OCI-LY3 (cell line): ENCODE results near the gene TRMT11.

Source experiments
- H2AFZ ChIP-seq: fragments of 200-600, 300-600 bp; shearing (Covaris generic); 2 replicates; pipeline ENCODE4 v1.6.0; 2014; ENCODE audit warnings: antibody characterized with exemption, low read depth, low read length
- H3K27ac ChIP-seq: fragments of 200-600, 300-600 bp; sonication (generic); 2 replicates; pipeline ENCODE4 v1.5.1; 2014; ENCODE audit warnings: mild to moderate bottlenecking, low read length, moderate library complexity, mixed read lengths
- H3K27me3 ChIP-seq: fragments of 200-600, 300-600 bp; sonication (generic); 2 replicates; pipeline ENCODE4 v1.6.1; 2014; ENCODE audit warnings: low read depth, low read length, mixed read lengths
- H3K36me3 ChIP-seq: fragments of 200-600, 300-600 bp; sonication (generic); replicated peaks from 2 replicates; pipeline ENCODE3; 2014; ENCODE audit warnings: low read depth, low read length, mixed read lengths
- H3K4me1 ChIP-seq: fragments of 300-600, 200-600 bp; sonication (generic); 2 replicates; pipeline ENCODE4 v1.6.1; 2014; ENCODE audit warnings: low read length, mixed read lengths
- H3K4me2 ChIP-seq: fragments of 200-600, 300-600 bp; sonication (generic); 2 replicates; pipeline ENCODE4 v1.6.1; 2014; ENCODE audit warnings: low read length, mixed read lengths
- H3K4me3 ChIP-seq: fragments of 300-600, 200-600 bp; sonication (generic); 2 replicates; pipeline ENCODE4 v1.5.1; 2014; ENCODE audit warnings: antibody characterized with exemption, mild to moderate bottlenecking, low read length, moderate library complexity
- H3K79me2 ChIP-seq: fragments of 300-600, 200-600 bp; shearing (Covaris generic); 2 replicates; pipeline ENCODE4 v1.6.1; 2014; ENCODE audit warnings: mild to moderate bottlenecking, low read length, mixed read lengths
- H3K9ac ChIP-seq: fragments of 300-600, 200-600 bp; shearing (Covaris generic); 2 replicates; pipeline ENCODE4 v1.6.0; 2014; ENCODE audit warnings: mild to moderate bottlenecking, low read length, moderate library complexity
- H3K9me3 ChIP-seq: fragments of 200-600, 300-600 bp; shearing (Covaris generic); 2 replicates; pipeline ENCODE4 v1.6.1; 2014; ENCODE audit warnings: low read length, mixed read lengths; ENCODE audit not compliant: insufficient read depth
- H4K20me1 ChIP-seq: fragments of 200-600, 300-600 bp; sonication (generic); 2 replicates; pipeline ENCODE4 v1.6.1; 2016; ENCODE audit warnings: low read length, mixed read lengths; ENCODE audit not compliant: insufficient read depth
- CTCF ChIP-seq: fragments of 200-600, 300-600 bp; sonication (generic); IDR thresholded peaks from 2 replicates; pipeline ENCODE4 v1.5.1; 2014; ENCODE audit warnings: antibody characterized with exemption, low read length, low read depth
- EZH2phosphoT487 ChIP-seq: fragments of 200-600 bp; shearing (Covaris generic); IDR thresholded peaks from 2 replicates; pipeline ENCODE4 v1.6.1; 2018; ENCODE audit warnings: antibody characterized with exemption, mixed run types, low read depth

Gene TRMT11

DNA sequence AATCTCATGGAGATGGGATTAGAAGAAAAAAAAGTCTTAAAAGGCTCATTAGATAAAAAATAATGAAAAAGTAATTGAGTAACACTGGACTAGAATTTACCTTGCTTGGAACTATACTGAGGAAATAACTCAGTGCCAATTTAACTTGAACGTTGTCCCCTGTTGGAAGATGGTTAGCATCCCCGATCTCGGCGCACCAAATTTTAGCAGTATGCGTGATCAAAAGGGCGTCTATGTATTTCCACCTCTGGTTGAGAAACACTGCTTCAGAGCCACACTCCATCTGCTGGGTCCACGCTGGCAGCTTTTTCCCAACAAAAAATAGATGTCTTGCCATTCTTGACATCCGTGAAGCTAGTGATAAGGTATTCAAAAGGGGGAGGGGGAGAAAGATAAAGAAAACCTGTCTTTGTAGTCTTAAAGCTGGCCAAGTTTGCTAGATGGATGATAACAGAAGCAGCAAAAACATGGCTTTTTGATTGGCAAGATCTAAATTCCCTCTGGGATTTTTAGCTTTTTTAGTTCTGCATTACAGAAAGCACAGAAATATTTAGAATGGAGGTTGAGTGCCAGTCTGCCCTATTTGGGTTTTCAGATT, 23.3 kb upstream of the TRMT11 start:
- Histone ChIP-seq H2AFZ (no peak overlapping the region), H4K20me1 (no peaks in the 10 kb centered on the region), H3K9ac (no peak overlapping the region), H3K79me2 (peaks cover 9% of the 10 kb centered on the region), H3K9me3 (no peaks in the 10 kb centered on the region), H3K27me3 (no peaks in the 10 kb centered on the region), H3K4me1 (peaks cover 2% of the 10 kb centered on the region; the same call in 1 of the 2 replicates), H3K27ac (no peak overlapping the region), H3K4me2 (no peak overlapping the region), H3K4me3 (no peak overlapping the region), H3K36me3 (no peaks in the 10 kb centered on the region)
- TF ChIP-seq EZH2phosphoT487: no peak
- no peak for TF ChIP-seq CTCF

DNA sequence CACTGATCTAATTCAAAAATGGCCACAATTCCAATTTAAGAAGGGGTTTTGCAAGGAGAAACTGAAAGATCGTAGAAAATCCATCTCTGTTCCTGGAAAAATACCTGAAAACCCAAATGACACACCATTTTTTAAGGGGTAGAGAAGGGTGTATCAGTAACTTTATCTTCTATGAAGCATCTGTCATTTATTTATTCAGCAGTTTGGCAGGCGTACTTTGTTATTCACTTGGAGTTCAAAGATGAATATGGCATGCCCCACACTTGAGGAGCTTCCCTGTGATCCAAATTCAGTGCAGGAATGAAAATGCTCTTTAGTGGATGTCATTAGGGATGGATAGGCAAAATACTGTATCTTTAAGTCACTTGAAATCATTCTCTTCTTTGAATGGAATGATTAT, 22.5 kb upstream of the TRMT11 start:
- no peaks in the 10 kb centered on the region for H3K9me3 ChIP-seq
- no peak overlapping the region for H3K4me3 ChIP-seq
- no peak overlapping the region for H3K4me2 ChIP-seq
- TF ChIP-seq CTCF (no peak), EZH2phosphoT487 (no peak)
- H3K4me1 ChIP-seq: no peaks in the 10 kb centered on the region
- H3K9ac ChIP-seq: no peak overlapping the region
- no peak overlapping the region for H2AFZ ChIP-seq
- H4K20me1 ChIP-seq: no peaks in the 10 kb centered on the region
- H3K36me3 ChIP-seq: no peaks in the 10 kb centered on the region
- 0 out of 2 replicates have a peak, but pooled peaks cover 3% of the 10 kb centered on the region for H3K79me2 ChIP-seq
- no peak overlapping the region for H3K27ac ChIP-seq
- no peaks in the 10 kb centered on the region for H3K27me3 ChIP-seq

DNA sequence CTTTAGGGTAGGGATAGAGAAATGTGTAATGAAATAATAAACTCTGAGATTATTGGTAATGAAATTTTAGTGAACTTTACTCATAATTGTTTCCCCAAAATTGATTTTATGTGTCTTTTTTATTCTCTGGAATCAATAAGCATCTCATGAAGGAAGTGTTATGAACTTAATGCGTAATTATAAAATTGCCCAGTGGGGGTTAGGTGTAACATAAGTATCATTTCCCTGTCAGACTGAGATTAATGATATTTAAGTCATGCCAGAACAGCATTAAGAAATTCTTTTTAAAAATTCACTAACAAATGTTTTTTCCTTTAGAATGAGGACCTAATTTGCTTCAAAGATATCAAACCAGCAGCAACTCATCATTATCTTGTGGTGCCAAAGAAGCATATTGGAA, 19.8 kb upstream of the TRMT11 start:
- H3K79me2 ChIP-seq: no peaks in the 10 kb centered on the region
- no peaks in the 10 kb centered on the region for H3K27me3 ChIP-seq
- H3K4me2 ChIP-seq: no peak overlapping the region
- H2AFZ ChIP-seq: no peak overlapping the region
- TF ChIP-seq CTCF: no peak
- TF ChIP-seq EZH2phosphoT487: no peak
- H3K9ac ChIP-seq: no peak overlapping the region
- no peaks in the 10 kb centered on the region for H3K36me3 ChIP-seq
- no peak overlapping the region for H3K4me3 ChIP-seq
- no peaks in the 10 kb centered on the region for H3K9me3 ChIP-seq
- H3K27ac ChIP-seq: no peak overlapping the region
- H3K4me1 ChIP-seq: no peaks in the 10 kb centered on the region
- H4K20me1 ChIP-seq: no peaks in the 10 kb centered on the region

DNA sequence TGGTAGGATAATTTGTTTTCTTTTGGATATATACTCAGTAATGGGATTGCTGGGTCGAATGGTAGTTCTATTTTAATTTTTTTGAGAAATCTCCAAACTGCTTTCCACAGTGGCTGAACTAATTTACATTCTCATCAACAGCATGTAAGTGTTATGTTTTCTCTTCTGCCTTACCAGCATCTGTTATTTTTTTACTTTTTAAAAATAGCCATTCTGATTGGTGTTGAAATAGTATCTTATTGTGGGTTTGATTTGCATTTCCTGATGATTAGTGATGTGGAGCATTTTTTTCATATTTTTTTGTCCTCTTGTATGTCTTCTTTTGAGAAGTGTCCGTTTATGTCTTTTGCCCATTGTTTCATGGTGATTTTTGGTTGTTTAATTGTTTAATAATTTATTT, 17.8 kb upstream of the TRMT11 start:
- H3K4me2 ChIP-seq: no peak overlapping the region

More for the DNA sequence above, 17.8 kb upstream of the TRMT11 start:
- Histone ChIP-seq H3K4me3 (no peak overlapping the region), H3K4me1 (no peaks in the 10 kb centered on the region), H3K9ac (no peak overlapping the region), H3K27me3 (no peaks in the 10 kb centered on the region), H3K79me2 (no peaks in the 10 kb centered on the region), H2AFZ (no peak overlapping the region), H4K20me1 (no peaks in the 10 kb centered on the region), H3K27ac (no peak overlapping the region), H3K9me3 (no peaks in the 10 kb centered on the region), H3K36me3 (no peaks in the 10 kb centered on the region)
- TF ChIP-seq CTCF (no peak), EZH2phosphoT487 (no peak)
